ENCODE data around the gene ING3. TPM values are rescaled to one million over a fixed set of nuclear protein-coding genes. Genes with fewer than 3 reads are reported as not detected.

ING3 gene
- total RNA-seq, 1 donor from 2014 or later = 6.8 TPM

- Histone ChIP-seq H3K4me3 (no peak overlapping the region), H3K27me3 (no peaks in the 10 kb centered on the region), H3K27ac (peak overlapping the region; percentile 14 to 27), H3K4me1 (peaks cover 0 to 44% of the 10 kb centered on the region in 2 donors), H3K36me3 (no peaks in the 10 kb centered on the region), H3K9me3 (no peaks in the 10 kb centered on the region)
- DNase-seq (ENCODE audit: low spot score in 2 of 2) = no peak
- intact Hi-C loops (cut with DNase I) = no loop called here
- no peak for TF ChIP-seq CTCF (IDR thresholded peaks at IDR 0.05)
Measured at GRCh38 chr7:121005996-121006584, 55.5 kb downstream of the ING3 start.

GRCh38 chr7:121006711-121007315 lies 56.2 kb downstream of the ING3 start:
- H3K27ac ChIP-seq = peak overlapping the region; percentile 14 to 27
- TF ChIP-seq CTCF (IDR thresholded peaks at IDR 0.05) = no peak
- intact Hi-C loops (cut with DNase I) = no loop called here

GRCh38 chr7:121008816-121009215 lies 58.2 kb downstream of the ING3 start:
- no peak for TF ChIP-seq CTCF (IDR thresholded peaks at IDR 0.05)
- intact Hi-C loops (cut with DNase I) = no loop called here

More at GRCh38 chr7:121006711-121007315, 56.2 kb downstream of the ING3 start:
- H3K4me1 ChIP-seq = peaks cover 2 to 40% of the 10 kb centered on the region in 2 donors
- H3K4me3 ChIP-seq = no peak overlapping the region
- no peaks in the 10 kb centered on the region for H3K27me3 ChIP-seq
- no peak for DNase-seq (ENCODE audit: low spot score in 2 of 2)
- no peaks in the 10 kb centered on the region for H3K9me3 ChIP-seq
- H3K36me3 ChIP-seq = no peaks in the 10 kb centered on the region

GRCh38 chr7:121011401-121011800 lies 60.8 kb downstream of the ING3 start:
- no peak overlapping the region for H3K4me3 ChIP-seq
- DNase-seq (ENCODE audit: low spot score in 2 of 2) = no peak
- H3K4me1 ChIP-seq = peaks cover 8 to 38% of the 10 kb centered on the region in 2 donors
- H3K27me3 ChIP-seq = no peaks in the 10 kb centered on the region
- intact Hi-C loops (cut with DNase I) = no loop called here
- no peak for TF ChIP-seq CTCF (IDR thresholded peaks at IDR 0.05)
- no peaks in the 10 kb centered on the region for H3K36me3 ChIP-seq
- H3K27ac ChIP-seq = no peak overlapping the region
- no peaks in the 10 kb centered on the region for H3K9me3 ChIP-seq

More at GRCh38 chr7:121008816-121009215, 58.2 kb downstream of the ING3 start:
- Histone ChIP-seq H3K4me1 (peaks cover 8 to 39% of the 10 kb centered on the region in 2 donors), H3K27me3 (no peaks in the 10 kb centered on the region), H3K9me3 (no peaks in the 10 kb centered on the region), H3K4me3 (no peak overlapping the region), H3K36me3 (no peaks in the 10 kb centered on the region), H3K27ac (no peak overlapping the region)
- no peak for DNase-seq (ENCODE audit: low spot score in 2 of 2)

GRCh38 chr7:121012170-121012874 lies 61.7 kb downstream of the ING3 start:
- H3K4me1 ChIP-seq = peaks cover 11 to 41% of the 10 kb centered on the region in 2 donors
- no peak overlapping the region for H3K27ac ChIP-seq
- TF ChIP-seq CTCF (IDR thresholded peaks at IDR 0.05) = no peak

More at GRCh38 chr7:121012170-121012874, 61.7 kb downstream of the ING3 start:
- H3K36me3 ChIP-seq = no peaks in the 10 kb centered on the region
- no peaks in the 10 kb centered on the region for H3K27me3 ChIP-seq
- H3K9me3 ChIP-seq = no peaks in the 10 kb centered on the region
- no peak for DNase-seq (ENCODE audit: low spot score in 2 of 2)
- no peak overlapping the region for H3K4me3 ChIP-seq
- intact Hi-C loops (cut with DNase I) = no loop called here

All from ascending aorta (tissue), 2 donors.